Glutamatergic neuron (in vitro differentiated cells): ENCODE data around the gene USH1G. TPM values are rescaled to one million over a fixed set of nuclear protein-coding genes. Genes with fewer than 3 reads are reported as not detected.
A peak's percentile ranks its signal among the peaks of the same experiment; 100 is the strongest.

ENCODE experiments used
- DNase-seq: peaks from one replicate; pipeline ENCODE4 v3.0.0; 2022
- H3K27ac Mint-ChIP-seq: one replicate; pipeline ENCODE4 v1.8.0; 2020; ENCODE audit warnings: mild to moderate bottlenecking, mixed read lengths, inconsistent platforms; ENCODE audit not compliant: unreplicated experiment
- H3K27me3 Mint-ChIP-seq: one replicate; pipeline ENCODE4 v1.8.0; 2020; ENCODE audit warnings: mild to moderate bottlenecking, moderate library complexity, mixed read lengths, inconsistent platforms; ENCODE audit not compliant: unreplicated experiment
- H3K36me3 Mint-ChIP-seq: one replicate; pipeline ENCODE4 v1.8.0; 2020; ENCODE audit warnings: mild to moderate bottlenecking, mixed read lengths, inconsistent platforms; ENCODE audit not compliant: unreplicated experiment
- H3K4me1 Mint-ChIP-seq: one replicate; pipeline ENCODE4 v1.8.0; 2020; ENCODE audit warnings: mild to moderate bottlenecking, low read depth, mixed read lengths, inconsistent platforms; ENCODE audit not compliant: unreplicated experiment
- H3K4me3 Mint-ChIP-seq: one replicate; pipeline ENCODE4 v1.8.0; 2020; ENCODE audit warnings: mild to moderate bottlenecking, mixed read lengths, inconsistent platforms; ENCODE audit not compliant: unreplicated experiment
- H3K9me3 Mint-ChIP-seq: one replicate; pipeline ENCODE4 v1.8.0; 2020; ENCODE audit warnings: mild to moderate bottlenecking, moderate library complexity, mixed read lengths, inconsistent platforms; ENCODE audit not compliant: unreplicated experiment
- total RNA-seq: library from RNA; stranded (reverse); fragmentation: NEBNext Ultra II Directional; extraction: Animal tissue kit (Norgen Biotek cat#: 25700); gene quantifications from one replicate; pipeline ENCODE4 v1.2.1, GENCODE V29; 2021; ENCODE audit not compliant: unreplicated experiment
- TF ChIP-seq, protein P1 (sequence below): fragments of 200-600 bp; sonication (generic); IDR thresholded peaks from one replicate; pipeline ENCODE4 v1.5.0; 2021; ENCODE audit not compliant: partially characterized antibody, unreplicated experiment

USH1G gene
- total RNA-seq, 1 donor from 2014 or later, result 0.12 TPM

DNA sequence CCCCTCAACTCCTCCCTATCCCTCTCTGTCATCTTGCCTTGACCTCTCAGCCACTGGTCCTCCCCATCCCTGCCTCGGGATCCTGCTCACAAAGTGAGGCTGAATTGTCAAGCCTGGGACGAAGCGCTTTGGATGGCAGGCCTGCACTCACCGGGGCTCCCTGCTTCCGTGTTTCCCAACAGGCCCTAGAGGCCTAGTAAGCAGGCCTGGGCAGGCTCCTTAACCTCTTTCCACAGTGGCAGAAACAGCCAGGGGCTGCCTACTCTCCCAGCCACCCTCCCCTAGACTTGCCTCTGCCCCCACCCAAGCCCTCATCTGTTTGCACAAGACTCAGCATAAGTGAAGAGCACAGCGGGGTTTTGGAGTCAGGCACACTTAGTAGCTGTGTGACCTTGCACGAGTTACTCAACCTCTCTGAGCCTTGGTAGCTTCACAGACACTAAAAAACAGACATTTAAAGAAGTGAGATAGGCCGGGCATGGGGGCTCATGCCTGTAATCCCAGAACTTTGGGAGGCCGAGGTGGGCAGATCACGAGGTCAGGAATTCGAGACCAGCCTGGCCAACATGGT is 24.6 kb downstream of the USH1G start:
- Mint-ChIP-seq H3K4me3 (no peak overlapping the region), H3K27me3 (peaks cover 9% of the 10 kb centered on the region)
- TF ChIP-seq, protein P1, sequence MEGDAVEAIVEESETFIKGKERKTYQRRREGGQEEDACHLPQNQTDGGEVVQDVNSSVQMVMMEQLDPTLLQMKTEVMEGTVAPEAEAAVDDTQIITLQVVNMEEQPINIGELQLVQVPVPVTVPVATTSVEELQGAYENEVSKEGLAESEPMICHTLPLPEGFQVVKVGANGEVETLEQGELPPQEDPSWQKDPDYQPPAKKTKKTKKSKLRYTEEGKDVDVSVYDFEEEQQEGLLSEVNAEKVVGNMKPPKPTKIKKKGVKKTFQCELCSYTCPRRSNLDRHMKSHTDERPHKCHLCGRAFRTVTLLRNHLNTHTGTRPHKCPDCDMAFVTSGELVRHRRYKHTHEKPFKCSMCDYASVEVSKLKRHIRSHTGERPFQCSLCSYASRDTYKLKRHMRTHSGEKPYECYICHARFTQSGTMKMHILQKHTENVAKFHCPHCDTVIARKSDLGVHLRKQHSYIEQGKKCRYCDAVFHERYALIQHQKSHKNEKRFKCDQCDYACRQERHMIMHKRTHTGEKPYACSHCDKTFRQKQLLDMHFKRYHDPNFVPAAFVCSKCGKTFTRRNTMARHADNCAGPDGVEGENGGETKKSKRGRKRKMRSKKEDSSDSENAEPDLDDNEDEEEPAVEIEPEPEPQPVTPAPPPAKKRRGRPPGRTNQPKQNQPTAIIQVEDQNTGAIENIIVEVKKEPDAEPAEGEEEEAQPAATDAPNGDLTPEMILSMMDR, result no peak

DNA sequence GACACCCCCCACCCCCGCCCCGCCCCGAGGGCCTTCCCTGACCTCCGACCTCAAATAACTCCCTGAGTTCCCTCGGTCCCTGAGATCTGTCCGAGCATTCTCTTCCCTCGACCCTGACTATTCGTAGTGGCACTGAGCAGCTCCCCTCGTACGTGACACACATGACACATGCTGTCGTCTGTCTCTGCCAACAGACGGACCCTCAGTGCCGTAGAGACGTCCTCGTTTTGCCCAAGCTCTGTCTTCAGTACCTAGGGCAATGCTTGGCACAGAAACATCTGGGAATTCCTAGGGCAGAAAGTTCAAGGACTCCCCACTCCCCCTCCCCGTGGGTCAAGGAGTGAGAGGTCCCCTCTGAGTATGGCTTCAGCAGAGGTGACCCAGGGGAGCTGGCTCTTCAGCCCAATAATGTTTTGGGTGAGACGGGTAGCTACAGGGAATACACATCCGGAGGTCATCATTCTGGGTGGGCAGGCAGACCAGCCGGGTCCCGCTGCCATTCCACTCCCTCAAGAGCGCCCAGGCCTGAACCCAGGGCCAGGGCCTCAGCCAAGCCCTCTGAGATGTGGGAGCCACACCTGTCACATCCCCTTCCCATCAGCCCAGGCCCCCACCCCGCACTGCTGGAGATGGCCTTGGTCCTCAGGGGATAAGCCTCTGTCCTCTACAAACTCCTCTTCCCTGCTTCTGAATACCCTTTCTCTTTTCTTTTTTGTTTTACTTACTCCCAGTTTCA is 29.0 kb downstream of the USH1G start:
- peak overlapping the region; percentile 81 for H3K4me3 Mint-ChIP-seq
- DNase-seq, result no peak
- no peaks in the 10 kb centered on the region for H3K36me3 Mint-ChIP-seq
- no peaks in the 10 kb centered on the region for H3K4me1 Mint-ChIP-seq
- TF ChIP-seq, protein P1, result no peak
- peaks cover 2% of the 10 kb centered on the region for H3K9me3 Mint-ChIP-seq
- H3K27ac Mint-ChIP-seq, result no peak overlapping the region
- H3K27me3 Mint-ChIP-seq, result peaks cover 15% of the 10 kb centered on the region

More for the DNA sequence above, 24.6 kb downstream of the USH1G start:
- H3K27ac Mint-ChIP-seq, result no peak overlapping the region
- H3K4me1 Mint-ChIP-seq, result no peaks in the 10 kb centered on the region
- H3K36me3 Mint-ChIP-seq, result no peaks in the 10 kb centered on the region
- no peak for DNase-seq
- peaks cover 2% of the 10 kb centered on the region for H3K9me3 Mint-ChIP-seq

DNA sequence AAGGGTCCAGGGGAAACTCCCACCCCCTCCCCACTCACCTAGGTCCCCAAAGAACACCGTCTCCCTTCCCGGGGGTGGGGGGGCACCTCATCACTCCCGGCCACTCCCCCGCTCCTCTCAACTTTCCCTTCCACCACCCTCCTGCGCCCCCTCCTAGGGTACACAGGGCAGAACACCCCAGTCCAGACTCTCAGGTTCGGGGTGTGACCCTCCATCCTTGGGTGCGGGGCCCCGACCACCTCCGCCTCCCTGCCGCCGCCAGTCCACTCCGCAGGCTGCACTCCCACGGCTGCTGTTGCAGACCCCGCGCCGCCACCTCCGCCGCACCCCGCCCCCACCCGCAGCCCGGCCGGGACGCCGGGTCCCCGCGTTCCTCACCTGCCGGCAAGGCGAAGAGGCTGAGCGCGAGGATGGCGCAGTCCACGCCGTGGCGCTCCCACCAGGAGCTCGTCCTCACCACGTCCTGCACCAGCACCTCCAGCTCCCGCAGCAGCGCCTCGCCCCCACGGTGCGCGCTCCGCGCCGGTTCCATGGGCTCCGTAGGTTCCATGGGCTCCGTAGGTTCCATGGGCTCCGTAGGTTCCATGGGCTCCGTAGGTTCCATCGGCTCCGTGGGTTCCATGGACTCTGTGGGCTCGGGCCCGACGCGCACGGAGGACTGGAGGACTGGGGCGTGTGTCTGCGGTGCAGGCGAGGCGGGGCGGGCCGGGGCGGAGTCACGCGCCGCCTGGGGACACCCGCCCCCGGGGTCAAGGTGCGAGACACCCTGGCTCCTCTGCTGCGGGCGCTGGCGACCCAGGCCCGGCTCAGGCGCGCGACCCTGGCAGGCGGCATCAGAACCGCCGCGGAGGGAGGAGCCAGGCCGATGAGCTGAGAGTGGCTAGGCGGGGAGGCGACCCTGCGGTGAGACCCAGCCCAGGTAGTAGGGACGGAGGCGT is 29.8 kb downstream of the USH1G start, which contains the start of gene FADS6:
FADS6 (minus strand) TSS at position 660 of the 938 bp plus-strand sequence; CDS start at position 622, 38 bp downstream.
- no peak for DNase-seq
- Mint-ChIP-seq H3K27ac (no peak within 1 kb of the TSS), H3K4me3 (peak within 1 kb of the TSS; percentile 81), H3K4me1 (no peaks in the 10 kb centered on the region), H3K27me3 (peaks cover 15% of the 10 kb centered on the region), H3K36me3 (no peaks in the 10 kb centered on the region), H3K9me3 (peaks cover 2% of the 10 kb centered on the region)
- TF ChIP-seq, protein P1, result no peak

DNA sequence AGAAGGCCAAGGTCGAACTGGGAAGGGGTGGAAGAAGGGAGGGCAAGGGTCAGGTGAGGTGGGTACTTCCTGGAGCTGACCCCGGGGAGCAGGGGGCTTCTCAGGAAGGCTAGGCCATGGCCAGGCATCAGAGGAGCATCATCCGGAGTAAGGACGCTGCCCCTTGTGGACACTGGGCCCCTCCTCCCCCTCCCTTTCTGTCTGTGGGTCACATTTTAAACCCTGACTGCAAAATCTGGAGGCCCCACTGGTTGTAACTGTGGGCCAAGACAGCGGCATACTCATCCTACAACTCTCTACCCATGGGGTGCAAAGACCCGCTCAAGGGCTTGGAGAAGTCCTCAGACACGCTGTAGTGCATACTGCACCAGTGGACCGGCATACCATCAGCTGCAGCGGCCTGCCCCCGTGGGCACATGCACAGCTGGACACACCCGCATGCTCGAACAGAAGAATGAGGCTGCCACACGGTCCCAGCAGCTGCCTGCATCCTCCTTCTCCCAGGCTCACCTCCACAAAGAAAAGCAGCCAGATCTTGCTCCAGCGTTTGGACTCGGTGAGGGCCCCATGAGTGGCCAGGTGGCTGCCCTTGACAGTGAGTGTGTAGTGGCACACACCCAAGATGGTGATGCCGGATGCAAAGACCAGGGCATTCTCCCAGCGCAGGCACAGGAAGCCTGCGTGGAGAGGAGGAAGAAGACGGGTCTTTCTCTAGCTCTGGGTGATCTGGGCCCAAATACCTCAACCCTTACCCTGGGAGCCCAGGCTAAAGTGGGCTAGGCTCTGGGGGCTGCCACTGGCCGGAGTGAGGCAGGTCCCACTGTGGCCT is 30.8 kb downstream of the USH1G start:
- peaks cover 16% of the 10 kb centered on the region for H3K27me3 Mint-ChIP-seq

More for the DNA sequence above, 30.8 kb downstream of the USH1G start:
- TF ChIP-seq, protein P1, result no peak
- Mint-ChIP-seq H3K36me3 (no peaks in the 10 kb centered on the region), H3K9me3 (peaks cover 4% of the 10 kb centered on the region), H3K27ac (no peak overlapping the region), H3K4me3 (no peak overlapping the region), H3K4me1 (no peaks in the 10 kb centered on the region)
- DNase-seq, result no peak
